ENCODE results near the gene CDC42BPB.

CDC42BPB gene

DNA sequence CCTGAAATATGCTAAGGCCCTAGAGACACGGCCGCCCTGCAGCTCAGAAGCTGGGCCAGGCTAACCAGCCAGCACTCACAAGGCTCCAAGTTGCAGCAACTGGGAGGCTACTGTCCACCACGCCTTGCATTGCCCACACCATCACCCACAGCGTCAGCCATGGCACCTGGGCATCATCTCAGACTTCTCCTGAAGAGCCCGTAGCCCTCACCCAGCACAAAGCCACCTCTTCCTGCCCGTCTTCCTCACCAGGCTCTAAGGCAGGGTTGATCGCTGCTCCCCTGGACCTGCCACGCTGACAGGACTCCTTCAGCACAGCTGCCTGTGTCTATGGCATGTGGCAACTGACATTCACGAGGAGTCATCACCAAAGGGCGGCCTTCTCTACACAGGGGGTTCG lies 38.1 kb downstream of the CDC42BPB start:
- no peak for DNase-seq (ENCODE audit: low read depth)

DNA sequence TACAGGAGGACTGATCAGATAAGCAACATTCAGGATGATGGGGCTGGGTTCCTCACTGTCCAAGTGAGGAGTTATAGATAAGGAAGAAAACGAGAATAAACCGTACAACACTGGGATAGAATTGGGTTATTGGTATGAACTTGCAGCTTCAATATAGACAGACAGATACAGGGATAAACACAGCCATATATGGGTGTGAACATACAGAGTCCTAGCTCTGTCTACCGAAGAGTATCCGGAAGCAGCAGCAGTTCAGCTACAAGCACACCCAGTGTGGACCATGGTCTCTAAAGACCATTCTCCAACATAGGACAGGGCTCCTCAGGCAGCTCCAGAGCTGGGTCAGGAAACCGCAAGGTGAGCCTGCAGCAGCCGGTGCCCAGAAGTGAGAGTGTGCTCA lies 40.8 kb downstream of the CDC42BPB start:
- no peak for DNase-seq (ENCODE audit: low read depth)

DNA sequence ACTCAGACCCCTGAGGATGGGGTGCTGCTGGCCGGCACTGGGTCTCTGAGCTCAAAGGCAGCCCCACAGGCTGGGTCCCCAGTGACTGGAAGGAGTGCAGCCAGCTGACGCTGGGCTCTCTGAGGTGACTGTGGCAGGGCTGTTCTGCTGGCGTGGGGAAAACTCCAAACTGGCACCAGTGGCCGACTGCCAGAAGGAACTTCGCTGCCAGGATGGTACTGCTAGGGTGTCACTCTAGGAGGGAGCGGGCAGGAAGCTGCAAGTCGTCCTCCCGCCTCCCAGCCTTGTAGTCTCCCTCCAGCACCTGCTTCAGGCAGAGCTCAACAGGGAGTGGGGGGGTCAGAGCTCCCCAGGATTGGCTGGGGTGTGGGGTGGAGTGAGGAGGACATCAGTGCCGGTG lies 41.3 kb downstream of the CDC42BPB start:
- no peak for DNase-seq (ENCODE audit: low read depth)

DNA sequence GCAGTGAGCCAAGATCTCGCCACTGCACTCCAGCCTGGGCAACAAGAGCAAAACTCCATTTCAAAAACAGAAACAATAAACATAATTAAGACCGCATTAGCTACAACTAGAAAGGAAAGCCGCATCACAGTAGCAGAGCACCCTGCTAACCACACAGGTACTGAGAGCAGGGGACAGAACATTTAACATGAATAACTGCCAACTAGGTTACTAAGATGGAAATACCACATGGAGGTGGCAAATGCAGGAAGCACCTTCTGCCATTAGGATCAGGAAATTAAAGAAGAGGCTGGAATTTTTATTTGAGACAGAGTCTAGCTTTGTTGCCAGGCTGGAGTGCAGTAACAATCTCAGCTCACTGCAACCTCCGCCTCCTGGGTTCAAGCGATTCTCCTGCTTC lies 41.9 kb downstream of the CDC42BPB start:
- DNase-seq (ENCODE audit: low read depth) = no peak

DNA sequence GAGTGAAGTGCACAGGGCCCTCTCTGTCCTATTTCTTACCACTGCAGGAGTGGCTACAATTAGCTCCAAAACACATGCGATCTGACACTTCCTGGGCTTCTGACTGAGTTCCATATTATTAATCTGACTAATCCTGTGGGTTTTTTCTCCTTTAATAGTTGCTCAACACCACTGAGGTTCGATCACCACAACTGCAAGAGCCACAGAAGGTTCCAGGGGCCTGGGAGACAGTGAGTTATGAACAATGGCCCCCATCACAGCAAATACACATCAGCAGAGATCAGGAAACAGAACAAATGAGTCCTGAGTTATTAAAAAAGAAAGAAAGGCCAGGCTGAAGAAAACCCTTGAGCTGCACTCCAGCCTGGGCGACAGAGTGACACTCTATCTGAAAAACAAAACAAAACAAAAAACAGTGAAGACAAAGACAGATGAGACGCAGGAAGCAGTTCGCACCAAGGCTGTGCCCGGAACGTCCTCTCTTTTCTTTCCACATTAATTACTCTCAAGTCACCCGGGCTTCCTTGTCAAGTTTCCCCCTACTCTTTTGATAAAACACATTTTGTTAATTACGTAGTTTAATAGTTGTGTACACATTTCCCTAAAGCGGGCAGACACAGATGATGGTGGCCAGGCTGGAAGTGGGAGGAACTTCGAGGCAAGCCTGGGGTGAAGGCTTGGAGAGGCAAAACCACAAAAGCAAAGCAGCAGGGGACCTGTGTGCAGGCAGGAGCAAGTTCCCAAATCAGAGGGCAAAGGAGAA lies 42.7 kb downstream of the CDC42BPB start:
- DNase-seq (ENCODE audit: low read depth) = peak; percentile 70

DNA sequence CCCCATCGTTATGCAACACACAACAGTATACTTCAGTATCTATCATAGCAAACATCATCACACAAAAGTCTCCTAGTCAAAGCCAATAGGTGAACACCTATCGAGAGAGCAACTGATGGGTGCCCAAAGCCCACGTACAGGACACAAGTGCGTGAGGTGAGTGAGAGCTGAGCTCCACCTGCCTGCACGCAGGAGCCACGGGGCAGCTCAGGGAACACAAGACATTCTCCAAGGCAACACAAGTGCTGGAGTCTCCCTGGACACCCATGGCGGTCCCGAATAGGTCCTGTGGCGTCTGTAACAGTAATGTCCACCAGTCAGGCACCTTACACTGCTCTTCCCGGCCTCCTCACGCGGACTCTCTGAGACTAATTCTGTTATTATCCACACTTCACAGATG lies 44.3 kb downstream of the CDC42BPB start:
- DNase-seq (ENCODE audit: low read depth) = no peak

DNA sequence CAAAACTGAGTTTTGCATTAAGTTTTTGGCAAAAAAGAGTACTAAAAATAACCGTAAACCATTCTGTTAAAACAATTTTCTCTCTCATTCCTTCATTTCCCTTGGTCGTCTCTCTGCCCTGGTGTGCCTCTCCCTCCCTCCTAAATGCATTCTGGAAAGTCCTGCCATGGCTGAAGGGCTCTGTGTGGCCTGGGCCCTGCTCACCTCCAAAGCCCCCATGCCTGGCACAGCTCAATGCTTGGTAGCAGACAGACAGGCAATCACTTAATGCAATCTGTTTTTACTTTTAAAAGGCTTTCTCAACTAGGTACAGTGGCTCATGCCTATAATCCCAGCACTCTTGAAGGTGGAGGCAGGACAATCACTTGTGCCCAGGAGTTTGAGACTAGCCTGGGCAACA lies 47.8 kb downstream of the CDC42BPB start:
- DNase-seq (ENCODE audit: low read depth) = no peak

DNA sequence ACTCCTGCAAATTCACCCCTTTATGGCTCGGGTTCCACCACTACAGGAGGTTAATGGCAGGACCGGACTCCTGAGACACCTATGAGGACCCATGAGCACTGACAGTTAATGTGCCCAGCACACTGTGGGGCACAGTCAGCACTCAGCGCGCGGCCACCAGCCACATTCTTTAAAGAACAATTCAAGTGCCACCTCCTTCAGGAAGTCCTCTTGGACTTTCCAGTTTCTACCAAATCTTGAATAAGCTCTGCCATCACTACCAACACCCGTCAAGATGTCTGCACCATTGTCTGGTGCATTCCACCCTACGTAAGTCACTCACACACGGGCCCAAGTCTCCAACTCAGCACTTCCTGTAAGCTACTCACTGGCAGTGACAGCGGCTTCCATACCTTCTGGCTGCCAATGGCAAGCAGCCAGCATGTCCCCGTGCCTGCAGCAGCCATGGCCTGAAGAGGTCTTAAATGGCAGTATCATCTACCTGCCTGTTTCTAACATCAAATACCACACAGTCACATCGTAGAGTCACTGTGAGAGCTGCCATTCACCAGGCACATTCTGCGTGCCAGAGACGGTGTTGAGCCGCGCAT lies 48.5 kb downstream of the CDC42BPB start:
- DNase-seq (ENCODE audit: low read depth) = peak; percentile 81

DNA sequence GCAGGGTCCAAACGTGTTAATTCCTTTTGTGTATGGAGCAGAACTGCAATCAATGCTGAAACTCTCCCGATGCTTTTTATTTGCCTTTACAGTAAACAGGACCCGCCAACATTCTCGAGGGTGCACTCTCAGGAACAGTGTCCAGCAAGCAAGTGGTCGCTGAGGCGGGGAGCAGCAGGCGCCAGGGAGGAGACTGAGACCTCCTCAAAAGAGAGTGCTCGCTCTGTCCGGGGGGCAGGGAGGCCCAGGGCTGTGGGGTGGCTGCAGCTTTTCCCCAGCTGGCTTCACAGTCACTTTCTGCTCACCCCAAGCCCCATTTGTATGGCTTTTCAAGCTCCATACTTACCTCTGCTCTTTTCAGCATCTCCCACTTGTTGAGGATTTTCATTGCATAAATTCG lies 49.2 kb downstream of the CDC42BPB start:
- DNase-seq (ENCODE audit: low read depth) = no peak

DNA sequence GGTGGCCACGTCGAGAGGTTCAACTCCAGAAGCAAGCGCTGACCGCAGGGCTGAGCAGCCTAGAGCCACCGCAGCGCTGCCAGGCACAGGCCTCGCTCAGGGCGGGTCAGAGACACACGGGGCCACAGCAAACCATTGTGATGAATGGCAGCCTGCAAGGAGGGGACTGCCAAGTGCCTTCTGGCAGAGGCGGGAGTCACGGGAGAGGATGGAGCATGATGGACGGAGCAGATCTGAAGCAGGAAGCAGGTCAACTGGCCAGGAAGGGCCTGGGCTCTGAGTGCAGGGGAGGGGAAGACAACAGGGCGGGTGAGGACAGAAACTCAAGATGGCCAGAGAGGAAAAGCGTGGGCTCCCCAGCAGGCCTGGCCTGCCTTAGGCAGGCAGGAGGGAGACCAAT lies 49.8 kb downstream of the CDC42BPB start:
- no peak for DNase-seq (ENCODE audit: low read depth)

DNA sequence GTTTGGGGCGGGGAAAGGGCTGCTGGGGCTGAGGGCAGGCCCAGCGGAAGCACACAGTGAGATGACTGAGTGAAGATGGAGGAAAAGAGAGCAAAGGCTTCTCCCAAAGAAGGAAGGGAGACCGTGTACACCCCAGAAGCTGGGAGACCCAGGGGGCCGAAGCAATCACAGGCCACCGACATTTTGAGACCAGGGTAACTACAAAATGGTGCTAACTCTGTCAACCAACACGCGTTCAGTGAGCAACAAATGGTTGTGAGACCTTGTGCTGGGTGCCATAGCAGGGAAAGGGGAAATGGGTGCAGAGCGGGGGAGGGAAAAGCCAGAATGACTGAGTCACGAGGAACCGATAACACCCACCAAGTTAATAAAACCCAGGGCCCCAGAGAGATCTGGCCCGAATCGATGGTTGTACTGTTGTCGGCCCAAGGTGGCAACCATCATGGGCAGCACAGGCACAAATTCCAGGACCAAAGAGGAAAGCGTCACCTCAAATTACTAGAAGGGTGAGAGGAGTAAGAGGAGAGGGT lies 50.3 kb downstream of the CDC42BPB start:
- no peak for DNase-seq (ENCODE audit: low read depth)

DNA sequence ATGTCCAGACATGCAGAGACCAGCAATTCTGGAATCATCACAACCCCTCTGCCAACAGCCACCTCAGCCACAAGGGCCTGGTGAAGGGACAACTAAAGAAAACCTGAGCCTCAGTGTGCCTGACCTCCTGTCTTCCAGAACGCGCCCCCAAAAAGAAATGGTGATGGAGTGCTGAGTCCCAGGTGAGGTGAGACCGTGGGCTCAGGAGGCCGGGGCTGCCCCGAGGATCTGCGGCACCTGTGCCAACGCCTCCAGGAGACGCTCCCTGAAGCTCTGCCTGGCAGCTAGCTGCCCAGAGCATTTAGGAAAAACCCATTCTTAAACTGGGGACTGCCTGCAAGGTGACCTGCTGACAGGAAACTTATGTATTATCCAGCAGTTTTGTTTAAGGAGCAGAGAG lies 51.2 kb downstream of the CDC42BPB start:
- DNase-seq (ENCODE audit: low read depth) = no peak

DNA sequence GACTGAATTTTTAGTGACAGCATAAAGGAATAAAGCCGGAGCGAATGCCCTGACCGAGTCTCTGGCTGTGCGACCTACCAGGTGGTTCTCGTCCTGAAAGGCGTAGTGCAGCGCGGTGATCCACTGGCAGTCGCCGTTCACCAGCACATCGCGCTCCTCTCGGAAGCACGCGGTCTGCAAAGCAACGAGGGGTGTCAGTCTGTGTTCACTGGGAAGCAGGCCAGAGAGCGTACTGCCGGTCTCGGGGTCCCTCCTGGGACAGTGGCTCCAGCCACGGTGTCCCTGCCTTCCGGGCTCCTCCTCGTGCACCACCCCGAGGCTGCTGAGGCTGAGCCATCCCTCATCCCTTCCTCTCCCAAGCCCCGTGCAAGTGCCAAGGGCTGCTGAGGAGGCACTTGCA lies 53.5 kb downstream of the CDC42BPB start:
- DNase-seq (ENCODE audit: low read depth) = no peak

DNA sequence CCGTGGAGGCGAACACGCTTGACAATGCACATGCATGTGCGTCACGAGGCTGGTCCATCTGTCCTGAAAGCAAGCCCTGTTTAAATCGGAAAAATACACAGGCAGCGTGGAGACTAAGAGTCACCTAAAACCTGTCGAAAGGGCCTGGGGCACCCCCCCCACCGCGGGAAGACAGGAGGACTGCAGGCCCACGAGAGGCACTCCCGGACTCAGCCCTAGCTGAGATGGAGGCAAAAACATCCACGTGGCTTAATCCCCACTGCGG lies 54.1 kb downstream of the CDC42BPB start:
- DNase-seq (ENCODE audit: low read depth) = no peak

DNA sequence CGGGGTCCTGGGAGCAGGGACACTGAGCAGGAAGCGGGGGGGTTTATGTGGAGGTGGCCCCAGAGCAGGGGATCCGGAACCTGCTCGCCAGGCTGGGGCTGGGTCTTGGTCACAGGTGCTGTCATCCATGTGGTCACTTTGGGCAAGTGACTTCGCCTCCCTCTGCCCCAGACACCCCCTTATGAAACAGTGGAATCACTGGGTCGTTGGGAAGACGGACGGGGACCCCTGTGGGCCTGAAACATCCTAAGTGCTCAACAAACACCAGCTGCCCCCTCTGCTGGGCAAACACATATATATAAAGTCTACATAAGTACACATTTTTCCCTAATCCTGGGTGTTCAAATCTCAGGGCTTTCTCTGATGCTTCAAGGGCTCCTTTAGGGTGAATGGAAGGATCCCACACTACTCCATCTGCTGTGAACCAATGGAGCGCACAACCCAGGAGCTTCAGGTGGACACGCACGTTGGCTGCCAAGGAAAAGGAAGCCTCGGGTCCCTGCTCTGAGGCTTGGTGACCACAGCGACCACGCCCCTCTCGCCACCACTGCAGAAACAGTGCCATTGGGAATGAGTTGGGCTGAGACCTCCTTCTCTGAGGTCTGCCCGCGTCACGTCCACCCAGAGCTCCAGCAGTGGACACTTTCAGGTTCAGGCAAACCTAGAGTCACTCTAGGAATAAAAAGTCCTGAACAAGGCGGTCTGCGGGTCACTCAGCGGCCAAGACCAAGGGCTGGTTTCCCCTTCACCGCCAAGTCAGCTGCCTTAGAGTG lies 54.6 kb downstream of the CDC42BPB start:
- DNase-seq (ENCODE audit: low read depth) = no peak

DNA sequence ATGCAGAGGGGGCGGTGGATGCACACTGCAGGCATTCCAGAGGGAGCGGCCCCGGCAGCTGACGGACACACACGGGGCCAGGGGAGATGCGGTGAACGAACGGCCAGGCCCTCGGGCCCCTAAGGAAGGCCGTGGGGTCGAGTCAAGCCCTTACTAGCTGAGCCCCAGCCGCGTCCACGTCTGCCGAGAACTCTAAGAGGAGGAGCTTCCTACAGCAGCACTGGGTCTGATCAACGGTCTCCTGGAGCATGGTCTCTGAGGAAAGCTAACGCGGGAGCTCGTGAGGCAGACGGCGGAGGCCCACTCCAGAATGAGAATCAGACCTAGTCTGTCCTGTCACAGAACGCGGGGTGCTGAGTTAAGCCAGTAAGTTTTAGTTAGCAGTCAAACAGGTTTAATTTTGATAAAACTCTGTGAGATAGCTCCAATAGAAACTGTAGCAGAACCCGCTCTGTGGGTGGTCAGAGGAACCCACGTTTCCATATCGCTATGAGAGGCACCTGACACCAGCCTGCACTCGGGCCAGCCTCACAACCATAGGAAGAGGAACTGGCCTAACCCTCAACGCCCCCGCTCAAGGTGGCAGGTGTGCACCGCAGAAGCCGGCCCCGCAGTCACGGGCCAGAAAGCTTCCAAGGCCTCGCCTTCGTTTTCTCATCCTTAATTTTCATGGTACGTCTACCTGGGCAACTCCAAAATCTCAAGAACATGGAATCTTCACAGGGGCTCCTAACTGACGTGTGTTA lies 55.5 kb downstream of the CDC42BPB start:
- DNase-seq (ENCODE audit: low read depth) = no peak

DNA sequence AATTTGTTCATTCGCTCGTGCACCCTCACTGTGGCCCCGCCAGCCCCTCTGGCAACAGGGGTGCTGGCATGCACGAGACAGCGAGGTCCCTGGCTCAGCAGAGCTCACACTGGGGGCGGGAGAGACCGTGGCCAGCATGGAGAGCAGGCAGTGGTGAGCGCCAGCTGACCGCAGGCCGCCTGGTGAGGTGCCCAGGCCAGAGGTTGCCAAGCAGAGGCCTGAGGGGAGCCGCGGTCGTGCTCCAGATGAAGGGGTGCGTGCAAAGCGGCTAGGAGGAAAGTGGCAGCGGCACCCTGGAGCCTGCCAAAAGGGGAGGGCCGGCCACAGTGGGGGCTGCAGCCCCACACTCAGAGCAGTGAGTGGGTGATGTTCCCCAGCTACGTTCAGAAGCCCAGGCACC lies 56.1 kb downstream of the CDC42BPB start:
- no peak for DNase-seq (ENCODE audit: low read depth)

DNA sequence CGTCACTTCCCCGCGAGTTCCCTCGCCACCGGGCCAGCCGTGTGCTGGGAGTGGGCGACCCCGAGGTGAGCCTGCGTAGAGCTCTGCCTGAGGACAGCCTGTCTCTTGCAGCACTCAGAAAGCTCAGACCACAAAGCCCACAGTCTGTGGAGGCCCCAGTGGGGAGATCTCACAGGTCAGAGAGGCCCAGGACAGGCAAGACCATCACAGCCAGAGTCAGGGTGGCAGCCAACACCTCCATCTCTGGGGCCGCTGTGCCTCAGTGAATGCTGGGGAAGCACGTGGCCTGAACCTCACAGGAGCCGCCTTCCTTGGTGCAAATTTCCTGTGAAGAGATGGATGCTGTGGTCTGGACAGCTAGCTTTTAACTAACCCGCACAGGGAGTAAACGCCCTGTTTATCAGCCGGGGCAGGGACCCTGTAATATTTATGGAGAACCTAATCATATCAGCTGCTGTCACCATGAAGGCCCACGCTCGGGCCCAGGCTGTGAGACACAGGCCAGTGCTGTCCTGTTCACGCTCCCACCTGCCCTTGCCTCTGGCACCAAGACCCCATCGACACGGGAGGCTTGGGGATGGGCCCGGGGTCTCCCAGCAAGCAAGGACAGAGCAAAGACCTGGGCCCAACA lies 56.9 kb downstream of the CDC42BPB start:
- no peak for DNase-seq (ENCODE audit: low read depth)

DNA sequence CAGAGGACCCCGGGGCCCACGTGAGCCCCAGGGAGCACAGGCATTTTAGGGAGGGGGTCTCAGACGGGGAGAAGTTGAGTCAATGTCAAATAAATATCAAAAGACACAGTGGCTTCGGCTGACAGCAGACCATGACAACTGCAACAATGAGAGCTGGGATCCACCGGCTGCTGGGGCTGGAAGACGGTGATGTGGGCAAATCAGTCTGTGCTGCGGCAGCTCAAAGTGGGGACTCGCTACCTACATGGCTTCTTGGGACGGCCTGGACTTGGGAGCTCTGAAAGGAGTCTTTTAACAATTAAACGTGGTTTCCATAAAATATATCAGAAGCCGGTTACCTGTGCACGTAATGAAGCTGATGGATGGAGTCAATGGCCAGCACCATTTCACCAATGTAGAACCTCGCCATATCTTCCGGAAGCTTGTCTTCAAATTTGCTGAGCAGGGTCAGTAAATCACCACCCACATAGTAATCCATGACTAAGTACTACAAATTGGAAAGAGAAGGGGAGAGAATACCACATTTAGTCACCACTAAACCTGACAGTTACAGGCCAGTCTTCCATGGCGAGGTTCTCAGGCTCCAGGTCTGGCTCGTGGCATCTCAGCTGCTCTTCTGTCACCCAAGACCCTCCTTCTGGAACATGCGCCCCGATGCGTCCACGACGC lies 58.0 kb downstream of the CDC42BPB start:
- DNase-seq (ENCODE audit: low read depth) = no peak

DNA sequence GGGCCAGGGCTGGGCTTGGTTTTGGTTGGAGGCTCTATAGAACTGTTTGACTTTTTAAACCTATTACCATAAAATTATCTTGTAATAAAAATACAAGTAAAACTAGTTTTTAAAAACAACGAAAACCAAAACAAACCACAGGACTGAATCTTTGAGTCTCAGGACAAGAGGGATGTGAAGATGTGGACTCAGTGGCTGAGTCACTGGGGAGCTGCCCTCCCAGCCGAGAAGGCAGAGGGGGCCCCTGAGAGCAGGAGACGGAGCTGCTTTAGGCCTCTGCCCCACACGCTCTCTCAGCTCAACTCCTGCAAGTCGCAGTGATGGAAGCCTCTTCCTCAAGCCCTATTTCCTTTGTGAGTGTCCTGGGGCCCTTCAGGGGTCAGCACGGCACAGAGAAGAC lies 59.0 kb downstream of the CDC42BPB start:
- DNase-seq (ENCODE audit: low read depth) = no peak

DNA sequence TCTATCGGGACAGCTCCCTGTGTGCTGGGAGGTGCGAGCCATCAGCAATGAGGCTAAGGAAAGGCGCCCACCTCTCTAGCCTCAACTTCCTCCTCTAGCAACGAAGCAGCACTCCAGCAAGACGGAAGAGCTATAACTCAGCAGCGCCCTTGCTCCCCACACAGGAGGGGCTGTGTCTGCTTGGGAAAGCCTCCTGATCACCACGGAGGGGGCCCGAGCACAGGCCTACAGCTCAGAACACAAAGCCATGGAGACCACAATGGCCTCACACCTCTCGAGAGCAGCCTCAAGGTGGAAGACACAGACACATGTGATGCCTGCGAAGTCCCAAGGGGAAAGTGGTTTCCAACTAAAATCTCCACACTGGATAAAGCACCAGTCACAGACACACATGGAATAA lies 60.4 kb downstream of the CDC42BPB start:
- DNase-seq (ENCODE audit: low read depth) = no peak

DNA sequence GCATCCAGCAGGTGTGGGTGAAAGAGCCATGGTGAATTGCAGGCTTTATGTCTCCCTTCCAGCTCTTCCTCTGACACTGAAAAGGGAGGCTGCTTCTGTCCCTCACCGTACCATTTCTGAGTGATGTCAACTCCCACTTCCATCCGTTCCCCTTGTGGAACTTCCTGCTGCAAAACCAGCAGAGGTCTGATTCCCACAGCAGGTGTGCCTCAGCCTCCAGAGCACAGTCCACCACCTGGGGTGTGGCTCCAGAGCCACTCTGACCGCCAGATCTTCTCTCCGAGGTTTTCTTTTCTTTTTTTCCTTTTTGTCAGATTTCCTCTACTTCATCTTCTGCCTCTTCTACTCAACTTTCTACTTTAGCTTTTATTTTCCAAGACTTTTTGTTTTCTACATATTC lies 62.7 kb downstream of the CDC42BPB start:
- DNase-seq (ENCODE audit: low read depth) = no peak
